MCF 10A (cell line): ENCODE data around the gene PBX1. TPM values are rescaled to one million over a fixed set of nuclear protein-coding genes. Genes with fewer than 3 reads are reported as not detected.

Experiments used
- BruUV-seq: library from RNA; stranded (reverse); fragments of 400-500 nt; replicated peaks from 2 replicates; lab custom pipeline; 2021; lab: Mats Ljungman, UMichigan
- CTCF ChIA-PET: fragments of 300-600 bp; sonication (Branson Sonifier 250); formaldehyde crosslinking; extraction: SDS; loops from one replicate; lab custom pipeline; 2021; ENCODE audit warnings: antibody characterized with exemption, inconsistent platforms; lab: Yijun Ruan, JAX
- POLR2A ChIA-PET: fragments of 300-600, 350-650 bp; sonication (Branson Sonifier 250); formaldehyde crosslinking; extraction: SDS; loops from one replicate; lab custom pipeline; 2020; ENCODE audit warnings: antibody characterized with exemption, inconsistent platforms; lab: Yijun Ruan, JAX
- DNase-seq: peaks from one replicate; pipeline ENCODE4 v3.0.0-alpha.2; 2018; ENCODE audit not compliant: unreplicated experiment
- H3K27ac Mint-ChIP-seq: one replicate; pipeline ENCODE4 v1.8.0; 2022; ENCODE audit warnings: mild to moderate bottlenecking, low read depth, mixed read lengths; ENCODE audit not compliant: unreplicated experiment
- H3K27me3 Mint-ChIP-seq: one replicate; pipeline ENCODE4 v1.8.0; 2022; ENCODE audit warnings: mixed read lengths; ENCODE audit not compliant: insufficient read depth, unreplicated experiment
- H3K36me3 Mint-ChIP-seq: one replicate; pipeline ENCODE4 v1.8.0; 2022; ENCODE audit warnings: mild to moderate bottlenecking, moderate library complexity, mixed read lengths; ENCODE audit not compliant: insufficient read depth, unreplicated experiment
- H3K4me1 Mint-ChIP-seq: one replicate; pipeline ENCODE4 v1.8.0; 2022; ENCODE audit warnings: mixed read lengths; ENCODE audit not compliant: insufficient read depth, unreplicated experiment
- H3K4me3 Mint-ChIP-seq: one replicate; pipeline ENCODE4 v1.8.0; 2022; ENCODE audit warnings: mild to moderate bottlenecking, moderate library complexity, mixed read lengths; ENCODE audit not compliant: unreplicated experiment
- H3K9me3 Mint-ChIP-seq: one replicate; pipeline ENCODE4 v1.8.0; 2022; ENCODE audit warnings: mixed read lengths; ENCODE audit not compliant: unreplicated experiment
- intact Hi-C: fragments of 100-400 bp; cut with micrococcal nuclease; formaldehyde crosslinking; loops from 2 replicates; pipeline ENCODE4 v1.14.1; 2022
- total RNA-seq: library from RNA; stranded (reverse); gene quantifications from 2 replicates; pipeline ENCODE4 v1.2.3, GENCODE V29; 2022
- TF ChIP-seq, protein P1 (sequence below): fragments of 200-600 bp; IDR thresholded peaks from one replicate; pipeline ENCODE4 v1.8.0; 2022; ENCODE audit warnings: antibody characterized with exemption, mild to moderate bottlenecking; ENCODE audit not compliant: unreplicated experiment

The PBX1 gene
- total RNA-seq, 1 experiment from 2014 or later = 5.8 TPM

DNA sequence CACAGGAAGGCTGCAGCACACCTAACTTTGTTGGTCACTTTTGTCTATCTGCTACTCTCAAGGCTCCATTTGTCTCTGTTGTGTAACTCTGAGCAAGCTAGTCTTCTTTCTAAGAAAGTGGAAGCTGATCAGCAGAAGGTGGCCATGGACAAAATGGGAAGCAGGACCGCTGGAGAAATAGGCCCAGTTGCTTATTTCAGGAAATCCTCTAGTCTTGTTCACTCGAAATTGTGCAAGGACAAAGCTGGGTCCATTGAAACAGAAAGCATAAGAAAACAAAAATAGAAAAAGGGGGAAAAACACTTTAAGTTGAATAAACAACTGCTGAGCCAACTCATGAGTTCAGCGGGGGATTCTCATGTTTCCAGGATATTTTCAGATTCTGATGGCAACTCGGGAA is 150.1 kb downstream of the PBX1 start:
- TF ChIP-seq, protein P1, sequence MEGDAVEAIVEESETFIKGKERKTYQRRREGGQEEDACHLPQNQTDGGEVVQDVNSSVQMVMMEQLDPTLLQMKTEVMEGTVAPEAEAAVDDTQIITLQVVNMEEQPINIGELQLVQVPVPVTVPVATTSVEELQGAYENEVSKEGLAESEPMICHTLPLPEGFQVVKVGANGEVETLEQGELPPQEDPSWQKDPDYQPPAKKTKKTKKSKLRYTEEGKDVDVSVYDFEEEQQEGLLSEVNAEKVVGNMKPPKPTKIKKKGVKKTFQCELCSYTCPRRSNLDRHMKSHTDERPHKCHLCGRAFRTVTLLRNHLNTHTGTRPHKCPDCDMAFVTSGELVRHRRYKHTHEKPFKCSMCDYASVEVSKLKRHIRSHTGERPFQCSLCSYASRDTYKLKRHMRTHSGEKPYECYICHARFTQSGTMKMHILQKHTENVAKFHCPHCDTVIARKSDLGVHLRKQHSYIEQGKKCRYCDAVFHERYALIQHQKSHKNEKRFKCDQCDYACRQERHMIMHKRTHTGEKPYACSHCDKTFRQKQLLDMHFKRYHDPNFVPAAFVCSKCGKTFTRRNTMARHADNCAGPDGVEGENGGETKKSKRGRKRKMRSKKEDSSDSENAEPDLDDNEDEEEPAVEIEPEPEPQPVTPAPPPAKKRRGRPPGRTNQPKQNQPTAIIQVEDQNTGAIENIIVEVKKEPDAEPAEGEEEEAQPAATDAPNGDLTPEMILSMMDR = no peak
- Mint-ChIP-seq H3K27ac (no peak overlapping the region), H3K4me3 (no peak overlapping the region), H3K27me3 (no peaks in the 10 kb centered on the region), H3K9me3 (no peaks in the 10 kb centered on the region), H3K4me1 (peaks cover 22% of the 10 kb centered on the region), H3K36me3 (no peaks in the 10 kb centered on the region)
- CTCF ChIA-PET = interaction anchor here (0.6 to 0.9 kb wide), 5 partner anchors 8 to 1185 kb away, joined by 3 to 5 read pairs (median 3); no protein-coding TSS in a partner anchor
- DNase-seq = no peak
- POLR2A ChIA-PET = interaction anchor here (0.7 to 1.0 kb wide), 3 partner anchors 148 to 951 kb away, joined by 3 to 4 read pairs (median 3); no protein-coding TSS in a partner anchor
- intact Hi-C loops = loop anchor here (5.0 kb wide), 3 partner anchors 63 to 147 kb away; no protein-coding TSS in a partner anchor
- BruUV-seq = no TSS peak

DNA sequence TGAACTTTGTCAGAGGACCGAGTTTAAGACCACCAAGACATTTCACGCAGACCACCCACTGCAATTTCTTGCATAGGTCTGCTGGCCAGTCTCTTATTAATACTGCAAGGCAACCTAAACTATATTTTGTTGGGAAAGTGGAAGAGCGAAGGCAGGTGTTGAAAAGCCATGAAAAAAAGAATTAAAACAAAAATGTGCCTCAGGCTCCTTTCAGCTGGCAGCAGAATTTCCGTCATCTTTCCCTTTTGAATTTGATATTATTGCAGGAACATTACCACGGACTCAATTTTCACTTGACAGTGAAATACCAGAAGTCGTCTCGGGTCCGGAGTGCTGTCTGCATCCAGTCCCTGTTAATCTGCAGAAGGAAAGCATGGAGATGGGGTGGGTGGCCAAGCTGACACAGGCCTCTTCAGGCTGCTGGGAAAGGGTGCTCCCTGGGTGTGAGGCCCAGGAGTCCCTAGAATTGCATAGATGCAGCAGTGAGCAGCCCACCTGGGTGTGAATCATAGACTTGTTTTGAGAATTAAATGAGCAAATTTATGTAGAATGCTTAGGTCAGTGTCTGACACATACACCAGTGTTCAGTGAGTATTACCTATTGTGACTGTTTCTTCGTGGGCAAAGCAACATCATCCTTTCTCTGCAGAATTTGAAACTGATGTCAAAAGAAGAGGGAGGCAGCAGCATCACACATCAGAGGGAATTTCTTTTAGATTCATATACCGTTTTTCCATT is 150.7 kb downstream of the PBX1 start:
- ChIA-PET POLR2A (interaction anchor here (0.7 to 1.0 kb wide), 3 partner anchors 149 to 950 kb away, joined by 3 to 4 read pairs (median 3); no protein-coding TSS in a partner anchor), CTCF (interaction anchor here (0.6 to 0.9 kb wide), 5 partner anchors 8 to 1185 kb away, joined by 3 to 5 read pairs (median 3); no protein-coding TSS in a partner anchor)
- H3K27ac Mint-ChIP-seq = no peak overlapping the region
- no peaks in the 10 kb centered on the region for H3K27me3 Mint-ChIP-seq
- H3K36me3 Mint-ChIP-seq = no peaks in the 10 kb centered on the region
- intact Hi-C loops = loop anchor here (5.0 kb wide), 3 partner anchors 63 to 147 kb away; no protein-coding TSS in a partner anchor
- no peak for DNase-seq
- H3K4me3 Mint-ChIP-seq = no peak overlapping the region
- H3K9me3 Mint-ChIP-seq = no peaks in the 10 kb centered on the region
- TF ChIP-seq, protein P1 = no peak
- no TSS peak for BruUV-seq
- peaks cover 22% of the 10 kb centered on the region for H3K4me1 Mint-ChIP-seq

DNA sequence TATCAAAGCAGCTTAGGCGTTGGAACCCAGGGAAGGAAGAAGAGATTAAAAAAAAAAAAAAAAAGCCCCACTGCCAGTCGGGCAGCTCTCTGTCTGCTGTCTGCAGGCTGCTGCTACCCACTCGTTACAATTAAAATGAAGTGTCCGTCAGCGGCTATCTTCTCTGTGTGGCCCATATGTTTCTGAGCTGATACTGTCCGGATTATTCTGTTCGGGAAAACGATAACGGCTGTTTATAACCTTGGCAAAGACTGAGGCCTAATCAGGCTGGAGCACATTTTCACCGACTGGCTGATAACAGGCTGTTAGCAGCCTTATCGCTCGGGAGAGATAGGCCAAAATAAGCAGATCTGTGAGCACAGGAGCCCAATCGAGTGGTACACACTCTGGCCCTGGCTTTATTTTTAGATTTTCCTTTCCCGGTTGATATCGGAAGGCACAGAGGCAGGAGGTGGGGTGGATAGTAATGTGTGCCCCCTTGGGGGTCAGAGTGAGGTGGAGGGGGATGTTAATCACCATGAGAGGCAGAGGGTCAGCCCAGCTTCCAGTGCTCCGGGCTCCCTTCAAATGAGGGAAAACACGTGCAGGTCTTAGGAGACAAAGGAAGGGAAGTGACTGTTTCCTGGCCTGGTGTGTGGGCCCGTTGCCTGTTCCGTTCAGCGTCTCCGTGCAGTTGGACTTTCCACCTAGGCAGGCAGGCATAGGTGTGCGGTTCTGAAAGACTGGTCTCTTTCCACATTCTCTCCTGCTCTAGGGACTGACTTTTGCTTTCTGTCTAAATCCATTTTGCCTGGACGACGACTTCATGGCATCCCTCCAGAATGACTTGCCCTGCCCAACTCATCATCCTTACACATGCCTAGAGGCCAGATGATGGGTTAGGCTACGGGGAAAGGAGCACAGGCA is 153.4 kb downstream of the PBX1 start:
- Mint-ChIP-seq H3K4me1 (peaks cover 21% of the 10 kb centered on the region), H3K9me3 (no peaks in the 10 kb centered on the region), H3K4me3 (no peak overlapping the region), H3K36me3 (no peaks in the 10 kb centered on the region), H3K27me3 (no peaks in the 10 kb centered on the region), H3K27ac (no peak overlapping the region)
- DNase-seq = peak; percentile 24
- ChIA-PET CTCF (interaction anchor here (0.7 kb wide), 2 partner anchors 88 to 97 kb away, joined by 4 read pairs; no protein-coding TSS in a partner anchor), POLR2A (interaction anchor here (0.6 kb wide), 1 partner anchor 59 kb away, joined by 3 read pairs; no protein-coding TSS in a partner anchor)
- TF ChIP-seq, protein P1 = no peak
- intact Hi-C loops = no loop called here
- no TSS peak for BruUV-seq
